Measurements from ENCODE around the gene CACNA1S.

Gene CACNA1S

DNA sequence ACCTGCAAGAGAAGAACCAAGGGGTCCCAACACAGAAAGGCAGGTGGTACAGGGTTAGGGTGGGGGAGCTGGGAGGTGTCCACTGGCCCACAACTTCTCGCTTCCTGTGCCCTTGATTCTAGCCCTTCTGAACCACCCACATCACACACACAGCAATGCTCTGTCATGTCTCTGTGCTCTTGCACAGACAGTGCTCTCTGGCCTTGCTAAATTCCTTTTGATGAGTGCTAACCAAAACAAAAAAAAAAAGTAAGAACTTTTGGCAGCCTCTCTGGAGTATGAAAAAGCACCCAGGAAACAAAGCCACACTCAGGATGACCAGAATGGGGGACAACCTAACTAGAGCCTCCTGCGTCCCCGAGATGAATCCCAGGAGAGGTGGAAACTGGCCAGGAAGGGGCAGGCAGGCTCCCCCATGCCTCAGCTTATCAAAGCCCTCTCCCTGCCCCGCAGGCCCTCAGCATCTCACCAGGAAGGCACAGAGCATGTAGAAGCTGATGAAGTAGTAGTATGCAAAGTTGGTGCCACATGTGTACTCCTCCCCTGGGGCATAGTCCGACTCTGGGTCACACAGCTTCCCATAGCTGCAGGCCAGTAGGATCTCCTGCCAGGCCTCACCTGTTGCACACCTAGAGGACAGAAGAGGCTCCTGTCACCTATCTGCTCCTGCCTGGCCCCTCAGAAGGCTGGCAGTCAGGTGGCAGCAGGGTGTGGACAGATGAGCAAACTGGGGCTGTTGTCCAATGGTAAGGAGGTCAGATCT is 61.5 kb downstream of the CACNA1S start:
- TF ChIP-seq TAF1 (IDR thresholded peaks at IDR 0.05; ENCODE audit: low read depth) (no peak), RAD21 (IDR thresholded peaks at IDR 0.05; ENCODE audit: low read depth) (no peak), YY1 (IDR thresholded peaks at IDR 0.05; ENCODE audit: low read depth) (no peak), ZBTB7A (IDR thresholded peaks at IDR 0.05; ENCODE audit: low read depth) (no peak), EP300 (IDR thresholded peaks at IDR 0.05; ENCODE audit: borderline replicate concordance) (no peak), NFIC (IDR thresholded peaks at IDR 0.05) (no peak), TEAD4 (IDR thresholded peaks at IDR 0.05) (no peak), TCF12 (IDR thresholded peaks at IDR 0.05; ENCODE audit: low read depth) (no peak), FOXM1 (IDR thresholded peaks at IDR 0.05; ENCODE audit: borderline replicate concordance, low read depth) (no peak)
- TF ChIP-seq, protein P1, sequence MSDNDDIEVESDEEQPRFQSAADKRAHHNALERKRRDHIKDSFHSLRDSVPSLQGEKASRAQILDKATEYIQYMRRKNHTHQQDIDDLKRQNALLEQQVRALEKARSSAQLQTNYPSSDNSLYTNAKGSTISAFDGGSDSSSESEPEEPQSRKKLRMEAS (IDR thresholded peaks at IDR 0.05) = no peak
- TF ChIP-seq, protein P2, sequence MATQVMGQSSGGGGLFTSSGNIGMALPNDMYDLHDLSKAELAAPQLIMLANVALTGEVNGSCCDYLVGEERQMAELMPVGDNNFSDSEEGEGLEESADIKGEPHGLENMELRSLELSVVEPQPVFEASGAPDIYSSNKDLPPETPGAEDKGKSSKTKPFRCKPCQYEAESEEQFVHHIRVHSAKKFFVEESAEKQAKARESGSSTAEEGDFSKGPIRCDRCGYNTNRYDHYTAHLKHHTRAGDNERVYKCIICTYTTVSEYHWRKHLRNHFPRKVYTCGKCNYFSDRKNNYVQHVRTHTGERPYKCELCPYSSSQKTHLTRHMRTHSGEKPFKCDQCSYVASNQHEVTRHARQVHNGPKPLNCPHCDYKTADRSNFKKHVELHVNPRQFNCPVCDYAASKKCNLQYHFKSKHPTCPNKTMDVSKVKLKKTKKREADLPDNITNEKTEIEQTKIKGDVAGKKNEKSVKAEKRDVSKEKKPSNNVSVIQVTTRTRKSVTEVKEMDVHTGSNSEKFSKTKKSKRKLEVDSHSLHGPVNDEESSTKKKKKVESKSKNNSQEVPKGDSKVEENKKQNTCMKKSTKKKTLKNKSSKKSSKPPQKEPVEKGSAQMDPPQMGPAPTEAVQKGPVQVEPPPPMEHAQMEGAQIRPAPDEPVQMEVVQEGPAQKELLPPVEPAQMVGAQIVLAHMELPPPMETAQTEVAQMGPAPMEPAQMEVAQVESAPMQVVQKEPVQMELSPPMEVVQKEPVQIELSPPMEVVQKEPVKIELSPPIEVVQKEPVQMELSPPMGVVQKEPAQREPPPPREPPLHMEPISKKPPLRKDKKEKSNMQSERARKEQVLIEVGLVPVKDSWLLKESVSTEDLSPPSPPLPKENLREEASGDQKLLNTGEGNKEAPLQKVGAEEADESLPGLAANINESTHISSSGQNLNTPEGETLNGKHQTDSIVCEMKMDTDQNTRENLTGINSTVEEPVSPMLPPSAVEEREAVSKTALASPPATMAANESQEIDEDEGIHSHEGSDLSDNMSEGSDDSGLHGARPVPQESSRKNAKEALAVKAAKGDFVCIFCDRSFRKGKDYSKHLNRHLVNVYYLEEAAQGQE (IDR thresholded peaks at IDR 0.05; ENCODE audit: low read depth) = no peak

DNA sequence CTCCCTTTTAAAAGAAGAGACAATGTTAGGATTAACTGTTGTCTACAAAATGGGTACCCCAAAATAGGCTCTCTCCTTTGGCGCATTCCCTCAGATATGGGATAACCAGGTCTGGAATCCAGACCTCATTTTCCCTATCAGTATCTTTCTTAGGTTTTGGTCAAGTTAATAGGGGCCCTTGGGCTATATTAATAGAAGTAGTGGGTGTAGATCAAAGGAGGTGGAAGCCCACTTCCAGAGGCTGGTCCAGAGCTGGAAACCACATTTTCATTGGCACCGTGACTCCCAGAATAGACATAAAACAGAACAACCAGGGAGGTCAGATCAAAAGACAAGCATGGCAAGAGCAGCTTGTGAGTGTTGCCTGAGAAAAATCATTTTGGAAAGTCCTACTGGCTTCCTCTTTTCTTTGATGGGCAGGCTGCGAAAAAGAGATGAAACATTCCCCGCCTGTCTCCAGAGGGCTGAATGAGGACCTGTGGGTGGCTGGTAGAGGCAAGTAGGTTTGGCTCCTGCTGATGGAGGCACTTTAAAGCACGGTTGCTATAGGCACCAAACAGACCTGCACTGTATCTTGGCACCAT is 62.9 kb downstream of the CACNA1S start:
- TF ChIP-seq CEBPB (IDR thresholded peaks at IDR 0.05) = no peak
- TF ChIP-seq EGR1 (IDR thresholded peaks at IDR 0.05) = no peak
- TF ChIP-seq TCF12 (IDR thresholded peaks at IDR 0.05; ENCODE audit: low read depth) = no peak
- TF ChIP-seq, protein P1 (IDR thresholded peaks at IDR 0.05) = no peak
- TF ChIP-seq ZBTB7A (IDR thresholded peaks at IDR 0.05; ENCODE audit: low read depth) = no peak
- TF ChIP-seq YY1 (IDR thresholded peaks at IDR 0.05; ENCODE audit: low read depth) = no peak
- TF ChIP-seq RAD21 (IDR thresholded peaks at IDR 0.05; ENCODE audit: low read depth) = no peak
- TF ChIP-seq USF1 (IDR thresholded peaks at IDR 0.05) = no peak
- TF ChIP-seq TEAD4 (IDR thresholded peaks at IDR 0.05) = no peak
- TF ChIP-seq CREB1 (IDR thresholded peaks at IDR 0.05; ENCODE audit: low read depth) = no peak
- no peak for TF ChIP-seq TAF1 (IDR thresholded peaks at IDR 0.05; ENCODE audit: low read depth)
- no peak for TF ChIP-seq FOXM1 (IDR thresholded peaks at IDR 0.05; ENCODE audit: borderline replicate concordance, low read depth)

DNA sequence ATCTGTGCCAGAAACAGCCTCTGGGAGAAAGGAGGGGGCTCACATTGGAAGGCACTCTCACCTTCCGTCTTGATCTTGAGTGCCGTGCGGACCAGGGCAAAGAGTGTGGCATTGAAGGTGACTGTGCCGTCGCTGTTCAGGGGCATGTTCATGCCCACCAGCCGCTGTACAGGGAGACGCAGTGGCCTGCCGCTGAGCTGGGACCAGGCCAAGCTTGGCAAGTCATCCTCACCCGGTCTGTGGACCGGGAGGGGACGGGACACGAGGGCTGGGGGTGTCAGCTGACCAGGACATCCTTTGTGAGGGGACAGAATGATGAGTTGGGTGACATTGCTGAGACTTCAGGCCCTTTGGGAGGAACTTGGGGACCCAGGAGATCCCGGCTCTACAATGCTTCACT is 63.7 kb downstream of the CACNA1S start:
- no peak for TF ChIP-seq EGR1 (IDR thresholded peaks at IDR 0.05)
- no peak for TF ChIP-seq YY1 (IDR thresholded peaks at IDR 0.05; ENCODE audit: low read depth)

DNA sequence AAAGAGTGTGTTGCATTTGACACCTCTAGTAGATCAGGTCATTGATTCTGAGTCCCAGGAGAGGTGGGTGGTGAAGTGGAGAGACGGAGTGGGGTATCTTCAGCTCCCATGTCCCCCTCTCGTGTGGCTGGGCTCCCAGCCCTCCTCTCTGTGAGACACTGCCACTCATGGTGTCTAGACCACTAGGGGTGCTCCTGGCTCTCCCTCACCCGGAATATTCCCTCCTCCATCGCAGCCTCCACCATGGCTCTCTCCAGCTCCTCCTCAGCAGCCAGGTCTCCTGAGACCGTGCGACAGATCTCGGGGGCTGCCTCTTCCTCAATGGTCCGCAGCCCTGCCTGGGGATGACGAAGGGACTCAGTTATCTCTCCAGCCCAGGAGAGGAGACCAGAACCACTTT is 68.1 kb downstream of the CACNA1S start:
- TF ChIP-seq YY1 (IDR thresholded peaks at IDR 0.05; ENCODE audit: low read depth) (no peak), EP300 (IDR thresholded peaks at IDR 0.05; ENCODE audit: borderline replicate concordance) (no peak), USF1 (IDR thresholded peaks at IDR 0.05) (no peak), TCF12 (IDR thresholded peaks at IDR 0.05; ENCODE audit: low read depth) (no peak), EGR1 (IDR thresholded peaks at IDR 0.05) (no peak), TEAD4 (IDR thresholded peaks at IDR 0.05) (no peak), FOXM1 (IDR thresholded peaks at IDR 0.05; ENCODE audit: borderline replicate concordance, low read depth) (no peak), CREB1 (IDR thresholded peaks at IDR 0.05; ENCODE audit: low read depth) (no peak), TAF1 (IDR thresholded peaks at IDR 0.05; ENCODE audit: low read depth) (no peak), NFIC (IDR thresholded peaks at IDR 0.05) (no peak), CEBPB (IDR thresholded peaks at IDR 0.05) (no peak), RAD21 (IDR thresholded peaks at IDR 0.05; ENCODE audit: low read depth) (no peak), ZBTB7A (IDR thresholded peaks at IDR 0.05; ENCODE audit: low read depth) (no peak)
- TF ChIP-seq, protein P1 (IDR thresholded peaks at IDR 0.05) = no peak
- TF ChIP-seq, protein P2 (IDR thresholded peaks at IDR 0.05; ENCODE audit: low read depth) = no peak

DNA sequence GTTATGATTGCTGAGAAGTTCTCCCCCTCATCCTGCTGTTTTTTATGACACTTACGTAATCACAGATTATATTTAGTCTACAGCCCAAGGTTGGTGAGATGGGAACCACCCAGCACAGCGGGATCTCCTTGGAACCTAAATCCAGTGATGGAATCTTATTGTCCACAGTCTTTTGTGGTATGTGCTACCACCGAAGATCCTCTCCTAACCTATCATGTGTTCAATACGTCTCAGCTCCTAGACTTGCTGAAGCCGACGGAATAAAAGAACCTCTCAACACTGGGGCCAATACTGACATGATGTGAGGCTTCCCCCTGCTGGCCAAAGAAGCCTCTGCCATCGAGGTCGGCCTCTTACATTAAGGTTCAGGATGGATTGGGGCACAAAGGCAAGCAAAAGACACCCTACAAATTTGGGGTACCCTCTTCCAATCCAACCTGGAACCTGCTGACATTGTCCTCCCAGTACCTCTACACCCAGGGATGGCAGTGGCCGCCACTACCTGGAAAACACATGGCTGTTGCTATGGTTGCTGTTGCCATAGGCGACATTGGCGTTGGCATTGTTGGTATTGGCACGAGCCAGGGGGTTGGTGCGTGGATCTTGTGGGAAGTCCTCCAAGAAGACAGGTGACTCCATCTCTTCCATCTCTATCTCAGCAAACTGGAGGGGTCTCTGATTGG is 69.3 kb downstream of the CACNA1S start:
- TF ChIP-seq NFIC (IDR thresholded peaks at IDR 0.05) (no peak), RAD21 (IDR thresholded peaks at IDR 0.05; ENCODE audit: low read depth) (peak; percentile 95)
